Stimulated activated CD4-positive, alpha-beta T cell treated with anti-CD3 and anti-CD28 coated beads, Interleukin-15, amount 100 ng/mL, for 48 hours (primary cell): ENCODE measurements around the gene P3H2.
"Not testable (repeated sequence)": the region's sequence is repeated elsewhere in the genome, so short reads cannot be mapped to it uniquely, and the experiment has no call there.

ENCODE experiments used
- DNase-seq, 2 donors: peaks; one replicate each; pipeline ENCODE4 v3.0.0-alpha.2; 2020; ENCODE audit warnings: low read depth in 2 of 2

Gene P3H2

GRCh38 chr3:190120269-190121060, at the start of gene P3H2:
TSS of gene P3H2 (minus strand) at chr3:190120897. CDS start at chr3:190120731, 166 bp downstream.
- DNase-seq: peak; percentile 4 to 8

- DNase-seq: no peak
These were observed 49.2 kb upstream of the P3H2 start for GRCh38 chr3:190169877-190170276.

- no peak for DNase-seq
These were observed 48.5 kb upstream of the P3H2 start for GRCh38 chr3:190169243-190169642.

- no peak for DNase-seq
These were observed 47.4 kb upstream of the P3H2 start for GRCh38 chr3:190167936-190168680.

GRCh38 chr3:190166948-190167347, 46.3 kb upstream of the P3H2 start:
- DNase-seq: no peak

- DNase-seq: no peak
These were observed 44.6 kb upstream of the P3H2 start for GRCh38 chr3:190165253-190165652.

GRCh38 chr3:190162013-190162412, 41.3 kb upstream of the P3H2 start:
- not testable (repeated sequence) for DNase-seq

GRCh38 chr3:190159902-190160435, 39.3 kb upstream of the P3H2 start:
- DNase-seq: no peak

GRCh38 chr3:190158261-190158660, 37.6 kb upstream of the P3H2 start:
- no peak for DNase-seq

- DNase-seq: no peak
These were observed 35.1 kb upstream of the P3H2 start for GRCh38 chr3:190155752-190156151.

- no peak for DNase-seq
These were observed 30.0 kb upstream of the P3H2 start for GRCh38 chr3:190150681-190151080.

GRCh38 chr3:190149830-190150619, 29.3 kb upstream of the P3H2 start:
- not testable (repeated sequence) for DNase-seq

- DNase-seq: not testable (repeated sequence)
These were observed 24.1 kb upstream of the P3H2 start for GRCh38 chr3:190144793-190145192.

GRCh38 chr3:190142041-190142440, 21.3 kb upstream of the P3H2 start:
- no peak for DNase-seq

GRCh38 chr3:190139365-190139764, 18.7 kb upstream of the P3H2 start:
- DNase-seq: no peak

GRCh38 chr3:190132371-190132770, 11.7 kb upstream of the P3H2 start:
- no peak for DNase-seq

GRCh38 chr3:190131329-190131728, 10.6 kb upstream of the P3H2 start:
- no peak for DNase-seq

- DNase-seq: no peak
These were observed 10.0 kb upstream of the P3H2 start for GRCh38 chr3:190130696-190131095.

- DNase-seq: no peak
These were observed 9.3 kb upstream of the P3H2 start for GRCh38 chr3:190130037-190130436.

- no peak for DNase-seq
These were observed 7.1 kb upstream of the P3H2 start for GRCh38 chr3:190127797-190128196.

GRCh38 chr3:190127195-190127594, 6.5 kb upstream of the P3H2 start:
- DNase-seq: no peak
